Ureter (tissue), 1 donor: ENCODE results near the gene DDX60. TPM values are rescaled to one million over a fixed set of nuclear protein-coding genes. Genes with fewer than 3 reads are reported as not detected.
"Not testable (repeated sequence)": the region's sequence is repeated elsewhere in the genome, so short reads cannot be mapped to it uniquely, and the experiment has no call there.

Experiments
- DNase-seq: peaks from one replicate; pipeline ENCODE4 v3.0.0-alpha.2; 2020; ENCODE audit warnings: low spot score
- total RNA-seq: library from RNA; stranded (reverse); gene quantifications from one replicate; pipeline ENCODE4 v1.2.4, GENCODE V29; 2023
- donor health status: DM: yes; HTN: yes; CAD: no.

The DDX60 gene
- total RNA-seq, result 30.6 TPM

GRCh38 chr4:168318266-168318895, at the start of gene DDX60:
Gene DDX60, minus strand, starts transcription at chr4:168318752. Its CDS starts 7,493 bp downstream, at chr4:168311259.
- DNase-seq, result peak; percentile 78

GRCh38 chr4:168367065-168367464, 48.5 kb upstream of the DDX60 start:
- DNase-seq, result no peak

DNA sequence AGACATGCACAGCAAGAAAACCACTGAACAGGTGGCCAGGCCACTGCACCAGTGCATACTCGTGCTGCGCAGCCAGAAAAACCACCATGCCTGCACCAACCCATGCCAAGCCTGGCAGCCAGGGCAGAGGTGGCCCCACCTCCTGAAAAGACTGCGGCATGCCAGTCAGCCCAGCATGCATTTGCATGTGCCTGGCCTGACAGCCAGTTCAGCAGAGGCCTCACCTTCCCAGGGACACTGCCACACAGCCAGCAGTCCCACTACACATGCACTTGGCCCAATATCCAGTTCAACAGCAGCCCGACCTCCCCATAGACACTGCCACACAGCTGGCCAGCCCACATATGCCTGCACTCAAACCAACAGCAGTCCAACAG, 43.5 kb upstream of the DDX60 start:
- no peak for DNase-seq

- no peak for DNase-seq
These were observed 42.9 kb upstream of the DDX60 start for GRCh38 chr4:168361365-168362024.

GRCh38 chr4:168360271-168360670, 41.7 kb upstream of the DDX60 start:
- DNase-seq, result no peak

DNA sequence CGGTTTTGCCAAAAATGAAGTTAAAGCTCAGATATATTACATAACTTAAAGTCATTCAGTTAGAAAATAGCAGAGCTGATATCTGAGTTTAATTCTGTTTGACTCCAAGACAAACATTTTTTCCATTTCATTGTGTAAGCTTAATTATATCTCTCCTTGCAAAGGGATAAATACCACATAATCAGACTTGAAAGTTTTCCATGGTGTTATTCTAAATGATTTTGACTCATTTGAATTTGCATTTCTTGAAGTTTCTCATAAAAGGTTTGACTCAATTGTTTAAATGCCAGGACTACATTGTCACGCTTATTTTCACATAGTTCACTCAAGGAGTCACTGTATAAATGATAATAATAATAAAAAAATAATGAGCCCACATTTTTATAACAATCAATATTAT, 39.4 kb upstream of the DDX60 start:
- DNase-seq, result no peak

DNA sequence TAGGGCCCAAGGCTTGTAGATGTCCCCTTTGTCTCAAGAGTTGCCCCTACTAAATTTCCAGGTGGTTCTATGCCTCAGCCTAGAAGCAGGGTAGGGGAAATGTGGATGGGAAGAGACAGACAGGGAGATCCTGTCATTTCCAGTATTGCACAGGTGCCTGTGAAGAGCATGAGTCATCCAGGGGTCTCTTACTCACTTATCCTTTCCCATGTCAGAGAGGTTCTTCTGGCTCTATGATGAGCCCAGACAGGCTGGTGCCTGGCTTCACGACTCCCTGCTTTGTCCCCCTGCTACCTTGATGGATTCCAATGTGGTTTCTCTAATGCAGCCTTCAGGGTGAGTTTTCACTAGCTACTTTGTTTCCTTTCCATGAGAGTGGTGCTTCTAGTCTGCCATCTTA, 35.2 kb upstream of the DDX60 start:
- no peak for DNase-seq

DNA sequence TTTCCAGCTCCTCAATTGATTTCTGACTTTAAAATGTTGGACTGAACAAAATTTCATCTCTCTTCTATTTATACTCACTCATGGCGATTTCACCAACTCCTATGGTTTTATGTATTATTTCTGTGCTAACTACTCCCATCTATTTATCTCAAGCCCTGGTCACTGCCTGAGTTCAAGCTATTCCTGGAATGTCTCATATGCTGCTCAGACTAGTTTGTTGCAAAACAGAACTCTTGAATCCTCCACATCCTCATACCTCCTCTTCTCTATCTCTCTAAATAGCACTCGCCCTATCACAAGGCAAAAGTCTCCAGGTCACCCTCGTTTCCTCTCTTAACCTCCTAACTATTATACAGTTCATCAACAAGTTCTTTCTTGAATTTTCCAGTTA, 19.0 kb upstream of the DDX60 start:
- DNase-seq, result no peak

- no peak for DNase-seq
These were observed 18.4 kb upstream of the DDX60 start for GRCh38 chr4:168336837-168337549.

DNA sequence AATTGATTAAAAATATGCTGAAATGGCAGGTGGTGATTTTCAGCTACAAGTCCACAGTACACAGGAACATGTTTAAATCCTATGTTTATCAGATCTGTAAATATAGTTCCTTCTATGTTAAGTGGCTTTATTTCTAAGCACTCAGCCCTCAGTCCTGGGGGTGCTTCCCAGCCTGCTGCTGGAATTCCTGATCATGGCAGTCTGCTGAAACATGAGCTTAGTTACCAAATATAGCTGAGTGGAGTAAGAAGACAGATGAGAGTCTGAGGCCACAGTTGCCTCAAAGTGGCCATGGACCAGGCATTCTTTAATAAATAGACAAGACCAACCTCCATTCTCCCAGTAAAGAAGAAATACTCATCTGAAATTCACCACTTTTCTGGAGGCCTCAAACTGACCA, 17.1 kb upstream of the DDX60 start:
- DNase-seq, result no peak

- DNase-seq, result no peak
These were observed 15.5 kb upstream of the DDX60 start for GRCh38 chr4:168334053-168334452.

- not testable (repeated sequence) for DNase-seq
These were observed 12.0 kb upstream of the DDX60 start for GRCh38 chr4:168330575-168330974.

- DNase-seq, result no peak
These were observed 7.0 kb upstream of the DDX60 start for GRCh38 chr4:168325591-168325990.

DNA sequence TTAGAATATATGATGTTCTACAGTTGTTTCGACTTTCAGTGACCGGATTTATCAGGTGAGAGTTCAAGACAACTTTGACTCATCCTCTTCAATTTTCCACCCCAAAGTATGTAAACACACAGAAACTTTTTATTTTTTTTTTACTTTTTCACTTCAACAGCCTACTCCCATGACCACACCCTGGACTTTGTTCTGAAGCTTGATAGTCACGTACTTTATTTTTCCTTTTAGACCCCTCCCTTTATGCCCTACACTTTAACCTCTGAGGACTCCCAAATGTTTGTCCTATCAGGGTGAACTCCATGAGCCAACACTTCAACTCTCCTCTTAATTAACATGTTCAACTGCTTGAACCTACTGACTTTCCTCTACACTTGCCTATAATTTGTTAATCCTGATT, 2.5 kb upstream of the DDX60 start:
- no peak for DNase-seq

- DNase-seq, result no peak
These were observed 1.0 kb upstream of the DDX60 start for GRCh38 chr4:168319486-168320019.

DNA sequence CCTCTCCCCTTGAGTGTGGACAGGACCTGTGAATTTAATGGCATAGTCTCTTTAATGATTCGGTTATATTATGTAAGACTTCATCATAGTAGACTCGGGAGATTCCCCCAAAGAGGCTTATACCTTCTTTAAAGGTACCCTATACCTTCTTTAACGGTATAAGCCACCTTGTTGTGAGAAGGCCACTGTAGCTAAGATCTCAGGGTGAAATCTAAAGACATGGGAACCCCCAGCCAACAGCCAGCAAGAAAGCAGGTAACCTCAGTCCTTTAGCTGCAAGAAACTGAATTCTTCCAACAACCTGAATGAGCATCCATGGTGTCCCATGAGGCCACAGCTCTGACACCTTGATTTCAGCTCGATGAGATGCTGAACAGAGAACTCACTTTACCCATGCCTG, 931 bp downstream of the DDX60 start:
- no peak for DNase-seq

- no peak for DNase-seq
These were observed 8.8 kb downstream of the DDX60 start for GRCh38 chr4:168309781-168310180.

- DNase-seq, result no peak
These were observed 9.6 kb downstream of the DDX60 start for GRCh38 chr4:168308912-168309311.

GRCh38 chr4:168306476-168306875, 12.1 kb downstream of the DDX60 start:
- DNase-seq, result no peak

GRCh38 chr4:168304744-168305459, 13.7 kb downstream of the DDX60 start:
- DNase-seq, result no peak

- DNase-seq, result not testable (repeated sequence)
These were observed 15.1 kb downstream of the DDX60 start for GRCh38 chr4:168303430-168303829.

DNA sequence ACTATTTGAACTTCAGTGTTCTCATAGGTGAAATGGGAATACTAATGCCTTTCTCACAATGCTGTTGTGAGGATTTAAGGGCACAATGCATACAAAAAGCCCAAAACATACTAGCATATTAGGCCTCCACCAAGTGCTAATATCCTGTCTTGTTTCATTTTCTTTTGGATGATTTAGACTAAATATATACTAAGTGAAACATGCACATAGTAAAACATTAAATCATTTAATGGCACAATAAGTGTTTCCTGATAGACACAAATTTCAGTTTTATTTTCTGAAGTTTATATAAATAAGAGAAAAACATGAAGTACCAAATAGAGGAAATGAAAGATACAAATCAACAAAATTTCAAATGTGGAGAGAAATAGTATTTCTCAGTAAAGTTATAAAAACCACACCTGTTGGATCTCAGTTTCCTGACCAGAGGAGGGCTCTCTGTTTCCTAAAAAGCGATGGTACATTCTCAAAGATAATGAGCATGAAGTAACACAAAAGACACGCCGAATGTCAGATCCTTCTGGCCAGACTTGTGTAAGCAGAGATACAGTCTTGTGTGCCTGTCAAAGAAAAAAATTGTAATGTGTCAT, 25.1 kb downstream of the DDX60 start:
- DNase-seq, result no peak
